Neural progenitor cell (in vitro differentiated cells): ENCODE measurements around the gene CAPN11.

ENCODE experiments used
- EZH2phosphoT487 ChIP-seq: fragments of 200-600 bp; sonication (generic); IDR thresholded peaks from 2 replicates; pipeline ENCODE4 v1.6.1; 2017; ENCODE audit warnings: antibody characterized with exemption
- TF ChIP-seq, protein P1 (sequence below): fragments of 200-600 bp; sonication (generic); IDR thresholded peaks from 2 replicates; pipeline ENCODE4 v1.5.1; 2017; ENCODE audit warnings: antibody characterized with exemption, mild to moderate bottlenecking

DNA sequence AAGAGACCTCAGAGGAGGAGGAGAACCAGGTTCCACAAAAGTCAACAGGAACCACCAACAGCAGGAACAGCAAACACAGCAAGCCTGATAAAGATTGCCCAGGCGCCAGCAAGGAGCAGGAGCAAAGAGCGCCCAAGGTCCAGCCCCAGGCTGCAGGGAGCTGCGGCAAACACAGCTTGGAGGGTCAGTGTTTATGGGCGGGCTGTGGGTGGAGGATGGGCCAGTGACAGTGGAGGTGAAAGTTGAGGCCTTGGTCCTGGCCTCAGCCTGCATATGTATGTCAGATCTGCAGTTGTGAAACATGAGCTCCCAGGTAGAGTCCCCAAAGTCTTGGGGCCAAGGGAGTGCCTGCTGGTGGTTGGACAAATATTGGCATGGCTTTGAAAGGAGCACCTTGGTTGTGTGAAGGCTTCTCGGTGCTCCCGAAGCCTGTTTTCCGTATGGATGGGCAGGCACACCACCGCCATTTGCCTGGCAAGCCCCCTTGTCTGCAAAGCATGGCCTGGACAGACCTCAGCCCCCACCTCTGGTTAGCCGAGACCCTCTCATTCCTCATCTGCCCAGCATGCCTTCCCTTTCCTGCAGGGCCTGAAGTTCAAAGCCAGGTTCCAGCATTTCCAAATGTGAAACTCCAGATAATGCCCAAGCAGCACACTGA is 2.0 kb upstream of the CAPN11 start:
- TF ChIP-seq, protein P1, sequence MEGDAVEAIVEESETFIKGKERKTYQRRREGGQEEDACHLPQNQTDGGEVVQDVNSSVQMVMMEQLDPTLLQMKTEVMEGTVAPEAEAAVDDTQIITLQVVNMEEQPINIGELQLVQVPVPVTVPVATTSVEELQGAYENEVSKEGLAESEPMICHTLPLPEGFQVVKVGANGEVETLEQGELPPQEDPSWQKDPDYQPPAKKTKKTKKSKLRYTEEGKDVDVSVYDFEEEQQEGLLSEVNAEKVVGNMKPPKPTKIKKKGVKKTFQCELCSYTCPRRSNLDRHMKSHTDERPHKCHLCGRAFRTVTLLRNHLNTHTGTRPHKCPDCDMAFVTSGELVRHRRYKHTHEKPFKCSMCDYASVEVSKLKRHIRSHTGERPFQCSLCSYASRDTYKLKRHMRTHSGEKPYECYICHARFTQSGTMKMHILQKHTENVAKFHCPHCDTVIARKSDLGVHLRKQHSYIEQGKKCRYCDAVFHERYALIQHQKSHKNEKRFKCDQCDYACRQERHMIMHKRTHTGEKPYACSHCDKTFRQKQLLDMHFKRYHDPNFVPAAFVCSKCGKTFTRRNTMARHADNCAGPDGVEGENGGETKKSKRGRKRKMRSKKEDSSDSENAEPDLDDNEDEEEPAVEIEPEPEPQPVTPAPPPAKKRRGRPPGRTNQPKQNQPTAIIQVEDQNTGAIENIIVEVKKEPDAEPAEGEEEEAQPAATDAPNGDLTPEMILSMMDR: no peak
- TF ChIP-seq EZH2phosphoT487: no peak
